Transverse colon (tissue), 4 donors: ENCODE data around the gene P2RX6. TPM values are rescaled to one million over a fixed set of nuclear protein-coding genes. Genes with fewer than 3 reads are reported as not detected.

Source experiments
- DNase-seq: peaks from one replicate; pipeline ENCODE4 v3.0.0-alpha.2; 2019
- H3K27ac ChIP-seq, 4 donors: fragments of 200-600 bp; sonication (generic); 2 replicates each; pipeline ENCODE4 v1.5.1; 2016 to 2018; ENCODE audit warnings: inconsistent platforms in 4 of 4
- H3K27me3 ChIP-seq: fragments of 200-600 bp; sonication (generic); 2 replicates; pipeline ENCODE4 v1.5.1; 2017; ENCODE audit warnings: inconsistent platforms
- H3K36me3 ChIP-seq, 4 donors: fragments of 200-600 bp; sonication (generic); 2 replicates each; pipeline ENCODE4 v1.5.1; 2017 to 2019; ENCODE audit warnings: inconsistent platforms in 4 of 4
- H3K4me1 ChIP-seq, 4 donors: fragments of 200-600 bp; sonication (generic); 2 replicates each; pipeline ENCODE4 v1.5.1; 2017 to 2020; ENCODE audit warnings: inconsistent platforms in 4 of 4
- H3K4me3 ChIP-seq, 4 donors: fragments of 200-600 bp; sonication (generic); 1 replicate in 1 of 4; 2 replicates in 3 of 4; pipeline versions ENCODE4 v1.5.1 to v1.6.1; 2017 to 2019; ENCODE audit warnings: inconsistent platforms in 4 of 4
- H3K9me3 ChIP-seq, 2 donors: fragments of 200-600 bp; sonication (generic); 2 replicates each; pipeline ENCODE4 v1.5.1; 2017 to 2019; ENCODE audit warnings: inconsistent platforms in 2 of 2
- EP300 ChIP-seq: sonication (generic); formaldehyde crosslinking; IDR thresholded peaks from one replicate; pipeline ENCODE4 v1.6.1; 2017; ENCODE audit warnings: antibody characterized with exemption, low read depth
- POLR2A ChIP-seq: fragments of 450-650 bp; IDR thresholded peaks from one replicate; pipeline ENCODE4 v1.6.1; 2016; ENCODE audit warnings: antibody characterized with exemption, mild to moderate bottlenecking, moderate library complexity
- POLR2AphosphoS5 ChIP-seq, 3 donors: sonication (generic); formaldehyde crosslinking; IDR thresholded peaks; one replicate each; pipeline ENCODE4 v1.6.1; 2016; ENCODE audit warnings: antibody characterized with exemption in 3 of 3
- WGBS, 2 donors: methylation state at CpG; one replicate each; pipeline ENCODE4 v1.1.5; 2018; ENCODE audit warnings: low coverage in 1 of 2; 5-methylcytosine and 5-hydroxymethylcytosine counted together
- in situ Hi-C, 4 donors: fragments of 200-750 bp; cut with MboI; loops; one replicate each; pipeline versions ENCODE4 v1.15.0 to v1.15.1; 2017; ENCODE audit warnings: low sequenced_read_pairs in 3 of 4, low pct_ligation_motif_present in 1 of 4, low pct_unique_long_range_greater_than_20kb in 1 of 4
- intact Hi-C: fragments of 100-400 bp; cut with DNase I; formaldehyde crosslinking; loops from one replicate; pipeline ENCODE4 v1.15.1; 2023; ENCODE audit warnings: low total_unique reads
- total RNA-seq, 4 donors: library from RNA; depleted of rRNA; stranded (reverse); fragments of >200 nt; gene quantifications; one replicate each; pipeline ENCODE4 v1.1.0, GENCODE V29; 2016
- TF ChIP-seq, protein P1 (sequence below), 5 experiments: fragments of 200-600 bp in 3 of 5; fragments of 450-650 bp in 2 of 5; sonication (generic) in 3 of 5; IDR thresholded peaks; 1 replicate in 2 of 5; 2 replicates in 3 of 5; pipeline ENCODE4 v1.5.1; 2016 to 2017; ENCODE audit warnings: antibody characterized with exemption in 5 of 5, inconsistent platforms in 3 of 5, mild to moderate bottlenecking in 2 of 5, moderate library complexity in 1 of 5

Gene P2RX6
- total RNA-seq, 4 donors from 2014 or later: 0.40 to 1.7 (median 0.82) TPM; not detected in 1

DNA sequence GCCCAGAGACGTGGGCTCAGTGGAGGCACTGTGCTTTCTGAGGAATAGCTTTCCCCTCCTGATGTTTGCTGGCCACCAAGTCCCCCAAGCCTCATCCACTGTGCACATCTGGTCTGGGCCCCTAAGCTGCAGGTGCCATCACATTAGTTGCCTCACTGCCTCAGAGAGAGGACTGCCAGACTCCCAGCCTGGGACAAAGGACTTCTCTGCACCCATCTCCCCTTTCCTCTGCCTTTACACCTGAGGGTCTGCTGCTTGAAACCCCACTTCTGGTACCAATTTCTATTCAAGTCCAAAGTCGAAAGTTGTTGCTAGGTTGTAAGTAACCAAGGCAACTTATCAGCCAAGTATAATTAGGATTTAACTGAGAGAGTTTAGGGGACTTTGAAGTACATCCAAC is 36.5 kb upstream of the P2RX6 start:
- H3K9me3 ChIP-seq: no peaks in the 10 kb centered on the region
- no peak for DNase-seq
- 85% methylated on average over 2 of the region's 2 CpGs; no CpG with 5 or more reads in 1 of the 2 donors for WGBS, 2 donors
- TF ChIP-seq EP300 (no peak), POLR2AphosphoS5 (IDR thresholded peaks at IDR 0.05) (no peak), POLR2A (no peak)
- TF ChIP-seq, protein P1, sequence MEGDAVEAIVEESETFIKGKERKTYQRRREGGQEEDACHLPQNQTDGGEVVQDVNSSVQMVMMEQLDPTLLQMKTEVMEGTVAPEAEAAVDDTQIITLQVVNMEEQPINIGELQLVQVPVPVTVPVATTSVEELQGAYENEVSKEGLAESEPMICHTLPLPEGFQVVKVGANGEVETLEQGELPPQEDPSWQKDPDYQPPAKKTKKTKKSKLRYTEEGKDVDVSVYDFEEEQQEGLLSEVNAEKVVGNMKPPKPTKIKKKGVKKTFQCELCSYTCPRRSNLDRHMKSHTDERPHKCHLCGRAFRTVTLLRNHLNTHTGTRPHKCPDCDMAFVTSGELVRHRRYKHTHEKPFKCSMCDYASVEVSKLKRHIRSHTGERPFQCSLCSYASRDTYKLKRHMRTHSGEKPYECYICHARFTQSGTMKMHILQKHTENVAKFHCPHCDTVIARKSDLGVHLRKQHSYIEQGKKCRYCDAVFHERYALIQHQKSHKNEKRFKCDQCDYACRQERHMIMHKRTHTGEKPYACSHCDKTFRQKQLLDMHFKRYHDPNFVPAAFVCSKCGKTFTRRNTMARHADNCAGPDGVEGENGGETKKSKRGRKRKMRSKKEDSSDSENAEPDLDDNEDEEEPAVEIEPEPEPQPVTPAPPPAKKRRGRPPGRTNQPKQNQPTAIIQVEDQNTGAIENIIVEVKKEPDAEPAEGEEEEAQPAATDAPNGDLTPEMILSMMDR (IDR thresholded peaks at IDR 0.05): no peak
- no peak overlapping the region for H3K27ac ChIP-seq
- H3K27me3 ChIP-seq: no peaks in the 10 kb centered on the region
- H3K36me3 ChIP-seq: no peaks in the 10 kb centered on the region
- H3K4me1 ChIP-seq: peaks cover 13 to 34% (median 27%) of the 10 kb centered on the region in 4 donors
- in situ Hi-C loops: no loop called here
- no peak overlapping the region for H3K4me3 ChIP-seq
- intact Hi-C loops: no loop called here

DNA sequence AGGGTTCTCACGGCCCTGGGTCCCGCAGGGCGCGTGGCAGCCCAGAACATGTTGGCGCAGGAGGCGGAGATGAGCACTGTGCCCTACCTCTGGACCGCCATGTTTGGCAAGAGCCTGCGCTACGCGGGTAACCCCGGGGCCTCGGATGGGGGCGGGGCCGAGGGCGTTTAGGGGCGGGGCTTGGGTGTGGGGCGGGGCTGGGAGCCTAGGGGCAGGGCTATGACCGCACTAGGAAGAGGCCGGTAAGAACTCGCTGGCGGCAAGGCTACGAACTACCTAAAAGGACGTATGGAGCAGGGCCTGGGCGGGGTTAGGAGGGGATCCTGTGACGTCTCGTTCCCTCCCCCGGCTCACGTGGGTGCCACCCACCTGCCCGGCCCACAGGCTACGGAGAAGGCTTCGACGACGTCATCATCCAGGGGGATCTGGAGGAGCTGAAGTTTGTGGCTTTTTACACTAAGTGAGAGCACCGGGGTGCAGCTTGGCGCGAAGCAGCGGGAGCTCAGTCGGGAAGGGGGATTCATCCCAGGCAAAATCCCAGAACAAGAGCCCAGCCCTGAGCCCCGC is 35.6 kb upstream of the P2RX6 start:
- H3K9me3 ChIP-seq: no peaks in the 10 kb centered on the region
- 28 to 67% methylated on average over 5 to 36 of the region's 39 CpGs for WGBS, 2 donors
- in situ Hi-C loops: no loop called here

DNA sequence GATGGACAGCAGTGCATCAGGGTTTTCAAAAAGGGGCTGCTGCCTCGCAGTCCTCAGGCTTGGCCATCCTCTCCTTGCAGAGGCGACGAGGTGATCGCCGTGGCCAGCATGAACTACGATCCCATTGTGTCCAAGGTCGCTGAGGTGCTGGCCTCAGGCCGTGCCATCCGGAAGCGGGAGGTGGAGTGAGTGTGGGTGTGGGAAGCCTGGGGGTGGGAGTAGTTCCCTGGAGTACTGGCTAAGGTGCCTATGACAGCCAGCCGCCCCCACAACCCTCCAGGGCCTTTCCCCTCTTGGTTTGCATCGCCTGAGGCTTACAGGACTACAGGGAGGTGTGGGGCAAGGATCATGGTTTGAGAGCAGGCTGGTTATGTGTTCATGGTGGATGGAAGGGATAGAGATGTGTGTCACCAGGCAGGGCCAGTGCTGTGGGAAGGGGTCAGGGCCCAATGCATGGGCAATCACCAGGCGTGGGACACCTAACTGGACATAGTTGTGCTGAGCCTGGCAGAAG is 35.0 kb upstream of the P2RX6 start:
- WGBS, 2 donors: 49% methylated on average over 13 of the region's 13 CpGs; no CpG with 5 or more reads in 1 of the 2 donors
- in situ Hi-C loops: no loop called here
- DNase-seq: no peak
- no peaks in the 10 kb centered on the region for H3K27me3 ChIP-seq
- peak overlapping the region in 1 of 4 donors; percentile 31 for H3K4me3 ChIP-seq
- TF ChIP-seq POLR2AphosphoS5 (IDR thresholded peaks at IDR 0.05) (no peak), POLR2A (no peak), EP300 (no peak)
- TF ChIP-seq, protein P1 (IDR thresholded peaks at IDR 0.05): no peak
- intact Hi-C loops: no loop called here
- peaks cover 17 to 38% (median 30%) of the 10 kb centered on the region in 4 donors for H3K4me1 ChIP-seq
- H3K36me3 ChIP-seq: no peaks in the 10 kb centered on the region
- peak overlapping the region in 3 of 4 donors; percentile 18 to 94 (median 60) for H3K27ac ChIP-seq
- no peaks in the 10 kb centered on the region for H3K9me3 ChIP-seq

More for the DNA sequence above, 35.6 kb upstream of the P2RX6 start:
- H3K4me1 ChIP-seq: peaks cover 17 to 38% (median 30%) of the 10 kb centered on the region in 4 donors
- no peak for TF ChIP-seq EP300
- TF ChIP-seq POLR2AphosphoS5 (IDR thresholded peaks at IDR 0.05): peak in 2 of 3 donors; percentile 9 to 51
- peak; percentile 35 for TF ChIP-seq POLR2A
- intact Hi-C loops: no loop called here
- no peaks in the 10 kb centered on the region for H3K36me3 ChIP-seq
- peak; percentile 81 for DNase-seq
- H3K4me3 ChIP-seq: peak overlapping the region in 1 of 4 donors; percentile 31
- H3K27ac ChIP-seq: peak overlapping the region in 3 of 4 donors; percentile 18 to 94 (median 60)
- H3K27me3 ChIP-seq: no peaks in the 10 kb centered on the region

DNA sequence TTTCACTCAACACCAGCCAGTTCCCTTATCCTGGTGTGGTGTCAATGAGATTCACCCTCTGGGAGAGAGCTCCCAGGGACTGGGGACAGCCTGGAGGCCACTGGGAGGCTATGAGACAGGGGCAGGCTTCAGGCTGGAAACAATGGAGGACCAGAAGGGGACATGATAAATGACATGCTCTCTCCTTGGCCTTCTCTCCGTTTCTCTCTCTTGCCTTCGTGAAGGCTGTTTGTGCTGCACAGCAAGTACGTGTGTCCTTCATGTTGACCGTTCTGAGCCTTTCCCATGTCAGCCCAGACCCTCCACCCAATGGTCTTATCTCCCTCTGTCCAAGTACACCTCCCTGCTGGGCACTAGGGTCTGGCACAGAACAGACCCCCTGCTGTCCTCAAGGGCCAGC is 34.4 kb upstream of the P2RX6 start:
- DNase-seq: no peak
- Histone ChIP-seq H3K36me3 (no peaks in the 10 kb centered on the region), H3K27me3 (no peaks in the 10 kb centered on the region), H3K4me3 (no peak overlapping the region), H3K9me3 (no peaks in the 10 kb centered on the region), H3K27ac (peak overlapping the region in 3 of 4 donors; percentile 90 to 94 (median 93)), H3K4me1 (peaks cover 17 to 38% (median 30%) of the 10 kb centered on the region in 4 donors)
- no peak for TF ChIP-seq EP300
- TF ChIP-seq POLR2AphosphoS5 (IDR thresholded peaks at IDR 0.05): no peak
- TF ChIP-seq, protein P1 (IDR thresholded peaks at IDR 0.05): no peak
- no peak for TF ChIP-seq POLR2A
- in situ Hi-C loops: no loop called here
- 91% methylated on average over 4 of the region's 4 CpGs; no CpG with 5 or more reads in 1 of the 2 donors for WGBS, 2 donors
- intact Hi-C loops: no loop called here
